ENCODE measurements around the gene LRRC37B.
"Not testable (repeated sequence)": the region's sequence is repeated elsewhere in the genome, so short reads cannot be mapped to it uniquely, and the experiment has no call there.

DNA sequence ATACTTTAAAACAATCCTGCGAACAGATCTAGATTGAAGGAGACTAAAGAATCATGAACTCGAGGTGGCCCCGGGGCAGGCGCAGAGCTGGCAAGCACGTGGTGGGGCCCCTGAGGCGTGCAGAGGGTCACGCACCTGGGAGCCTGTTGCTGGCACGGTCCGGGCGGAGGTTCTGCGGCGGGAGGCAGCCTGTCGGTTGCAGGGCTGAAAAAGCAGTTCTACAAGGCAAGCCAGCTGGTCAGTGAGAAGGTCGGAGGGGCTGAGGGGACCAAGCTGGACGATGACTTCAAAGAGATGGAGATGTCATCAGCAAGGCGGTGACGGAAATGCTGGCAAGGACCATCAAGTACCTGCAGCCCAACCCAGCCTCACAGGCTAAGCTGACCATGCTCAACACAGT is 33.1 kb downstream of the LRRC37B start:
- TF ChIP-seq, protein P1, sequence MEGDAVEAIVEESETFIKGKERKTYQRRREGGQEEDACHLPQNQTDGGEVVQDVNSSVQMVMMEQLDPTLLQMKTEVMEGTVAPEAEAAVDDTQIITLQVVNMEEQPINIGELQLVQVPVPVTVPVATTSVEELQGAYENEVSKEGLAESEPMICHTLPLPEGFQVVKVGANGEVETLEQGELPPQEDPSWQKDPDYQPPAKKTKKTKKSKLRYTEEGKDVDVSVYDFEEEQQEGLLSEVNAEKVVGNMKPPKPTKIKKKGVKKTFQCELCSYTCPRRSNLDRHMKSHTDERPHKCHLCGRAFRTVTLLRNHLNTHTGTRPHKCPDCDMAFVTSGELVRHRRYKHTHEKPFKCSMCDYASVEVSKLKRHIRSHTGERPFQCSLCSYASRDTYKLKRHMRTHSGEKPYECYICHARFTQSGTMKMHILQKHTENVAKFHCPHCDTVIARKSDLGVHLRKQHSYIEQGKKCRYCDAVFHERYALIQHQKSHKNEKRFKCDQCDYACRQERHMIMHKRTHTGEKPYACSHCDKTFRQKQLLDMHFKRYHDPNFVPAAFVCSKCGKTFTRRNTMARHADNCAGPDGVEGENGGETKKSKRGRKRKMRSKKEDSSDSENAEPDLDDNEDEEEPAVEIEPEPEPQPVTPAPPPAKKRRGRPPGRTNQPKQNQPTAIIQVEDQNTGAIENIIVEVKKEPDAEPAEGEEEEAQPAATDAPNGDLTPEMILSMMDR (IDR thresholded peaks at IDR 0.05): not testable (repeated sequence)
- TF ChIP-seq POLR2A (IDR thresholded peaks at IDR 0.05): not testable (repeated sequence)

Measured in Peyer's patch (tissue), 4 donors.